ENCODE data around the gene TTC28.

DNA sequence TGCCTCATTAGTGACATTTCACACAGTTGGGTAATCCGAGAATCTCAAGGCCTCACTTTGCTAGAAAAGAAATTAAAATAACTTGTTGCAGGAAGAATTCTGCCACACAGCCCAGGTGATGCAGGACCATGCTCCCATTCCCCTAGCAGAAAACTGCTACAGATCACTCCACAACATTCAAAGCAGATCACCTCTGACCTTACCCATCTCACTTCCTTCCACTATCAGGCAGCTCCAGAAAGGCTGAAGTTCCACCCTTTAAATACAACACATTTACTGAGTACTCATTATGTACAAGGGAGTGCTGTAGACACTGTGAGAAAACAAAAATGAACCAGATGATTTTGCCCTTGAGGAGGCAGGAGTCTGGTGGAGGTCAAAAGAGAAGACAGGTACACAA lies 231.0 kb downstream of the TTC28 start:
- TF ChIP-seq, protein P1, sequence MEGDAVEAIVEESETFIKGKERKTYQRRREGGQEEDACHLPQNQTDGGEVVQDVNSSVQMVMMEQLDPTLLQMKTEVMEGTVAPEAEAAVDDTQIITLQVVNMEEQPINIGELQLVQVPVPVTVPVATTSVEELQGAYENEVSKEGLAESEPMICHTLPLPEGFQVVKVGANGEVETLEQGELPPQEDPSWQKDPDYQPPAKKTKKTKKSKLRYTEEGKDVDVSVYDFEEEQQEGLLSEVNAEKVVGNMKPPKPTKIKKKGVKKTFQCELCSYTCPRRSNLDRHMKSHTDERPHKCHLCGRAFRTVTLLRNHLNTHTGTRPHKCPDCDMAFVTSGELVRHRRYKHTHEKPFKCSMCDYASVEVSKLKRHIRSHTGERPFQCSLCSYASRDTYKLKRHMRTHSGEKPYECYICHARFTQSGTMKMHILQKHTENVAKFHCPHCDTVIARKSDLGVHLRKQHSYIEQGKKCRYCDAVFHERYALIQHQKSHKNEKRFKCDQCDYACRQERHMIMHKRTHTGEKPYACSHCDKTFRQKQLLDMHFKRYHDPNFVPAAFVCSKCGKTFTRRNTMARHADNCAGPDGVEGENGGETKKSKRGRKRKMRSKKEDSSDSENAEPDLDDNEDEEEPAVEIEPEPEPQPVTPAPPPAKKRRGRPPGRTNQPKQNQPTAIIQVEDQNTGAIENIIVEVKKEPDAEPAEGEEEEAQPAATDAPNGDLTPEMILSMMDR (IDR thresholded peaks at IDR 0.05) = no peak
- TF ChIP-seq POLR2A (IDR thresholded peaks at IDR 0.05) = no peak

Data from lower leg skin (tissue), 3 donors.